HepG2 (cell line): ENCODE results near the gene GMPR. TPM values are rescaled to one million over a fixed set of nuclear protein-coding genes. Genes with fewer than 3 reads are reported as not detected.

ENCODE experiments used
- ATAC-seq: fragments of 200-7000 bp; cut with Tn5 transposase; 3 replicates; pipeline ENCODE4 v1.9.1; 2020; ENCODE audit warnings: mild to moderate bottlenecking, moderate library complexity
- BruUV-seq: library from RNA; stranded (reverse); fragments of 400-500 nt; replicated peaks from 2 replicates; lab custom pipeline; 2021; lab: Mats Ljungman, UMichigan
- CTCF ChIA-PET: fragments of 300-600 bp; formaldehyde crosslinking; extraction: SDS; loops from one replicate; lab custom pipeline; 2021; ENCODE audit warnings: low total read pairs, inconsistent platforms, low intra/inter-chr PET ratio; lab: Yijun Ruan, JAX
- POLR2A ChIA-PET: fragments of 350-600 bp; sonication (Branson Sonifier 250); formaldehyde crosslinking; loops from one replicate; lab custom pipeline; 2020; ENCODE audit warnings: antibody characterized with exemption, inconsistent platforms; lab: Yijun Ruan, JAX
- DNase-seq: peaks from one replicate; pipeline ENCODE4 v3.0.0-alpha.2; 2015; ENCODE audit warnings: low spot score
- FAIRE-seq: peaks from 3 replicates; lab custom pipeline; 2011; peaks lifted over from hg19 to GRCh38; lab: Jason Lieb, UNC
- H2AFZ ChIP-seq: one replicate; pipeline ENCODE4 v1.6.1; 2011; ENCODE audit warnings: low read length, inconsistent platforms
- H3K27ac ChIP-seq: fragments of 300-600 bp; 3 replicates; pipeline ENCODE4 v1.8.0; 2011; ENCODE audit warnings: mixed run types, mild to moderate bottlenecking, mixed read lengths, low read length, inconsistent platforms; ENCODE audit not compliant: insufficient read depth; ENCODE audit errors: extremely low read length
- H3K27me3 ChIP-seq, 2 experiments: fragments of 200-600 bp in 1 of 2; 2 replicates in 1 of 2; 3 replicates in 1 of 2; pipeline versions ENCODE4 v1.6.0 to v1.8.0; 2011; ENCODE audit warnings: low read length in 2 of 2, mild to moderate bottlenecking in 2 of 2, moderate library complexity in 2 of 2, inconsistent platforms in 1 of 2; ENCODE audit not compliant: insufficient read depth in 2 of 2, control insufficient read depth in 1 of 2
- H3K36me3 ChIP-seq, 2 experiments: fragments of 200-600 bp in 1 of 2; replicated peaks in 1 of 2; 2 replicates in 1 of 2; 3 replicates in 1 of 2; pipeline versions ENCODE4 v1.5.1 to v1.8.0; 2011; ENCODE audit warnings: low read length in 2 of 2, inconsistent platforms in 1 of 2; ENCODE audit not compliant: insufficient read depth in 2 of 2, control insufficient read depth in 1 of 2
- H3K4me1 ChIP-seq: 2 replicates; pipeline ENCODE4 v1.5.1; 2012; ENCODE audit warnings: low read length, inconsistent platforms; ENCODE audit not compliant: insufficient read depth
- H3K4me2 ChIP-seq: 2 replicates; pipeline ENCODE4 v1.6.0; 2011; ENCODE audit warnings: low read depth, low read length, inconsistent platforms
- H3K4me3 ChIP-seq, 3 experiments: fragments of 200-600 bp in 1 of 3; sonication (generic), shearing (Covaris generic) in 1 of 3; replicated peaks in 1 of 3; 2 replicates each; pipeline ENCODE4 v1.5.1; 2011 to 2016; ENCODE audit warnings: low read length in 3 of 3, inconsistent platforms in 2 of 3, low read depth in 2 of 3, mild to moderate bottlenecking in 2 of 3, control low read depth in 1 of 3, mixed read lengths in 1 of 3; ENCODE audit not compliant: insufficient read depth in 1 of 3
- H3K79me2 ChIP-seq: one replicate; pipeline ENCODE4 v1.6.1; 2011; ENCODE audit warnings: low read length, inconsistent platforms; ENCODE audit not compliant: insufficient read depth
- H3K9ac ChIP-seq: 2 replicates; pipeline ENCODE4 v1.6.0; 2011; ENCODE audit warnings: mild to moderate bottlenecking, low read depth, low read length, inconsistent platforms; ENCODE audit not compliant: insufficient read depth
- H3K9me3 ChIP-seq: 2 replicates; pipeline ENCODE4 v1.5.1; 2012; ENCODE audit warnings: mild to moderate bottlenecking, low read length
- H4K20me1 ChIP-seq: 2 replicates; pipeline ENCODE4 v1.6.0; 2011; ENCODE audit warnings: inconsistent platforms, mild to moderate bottlenecking, low read length, moderate library complexity; ENCODE audit not compliant: insufficient read depth
- E2F1 ChIP-seq: sonication (generic); formaldehyde crosslinking; IDR thresholded peaks from 2 replicates; pipeline ENCODE4 v1.5.0; 2020; ENCODE audit warnings: missing genetic modification reagents
- HNF4G ChIP-seq, 2 experiments: sonication (generic) in 1 of 2; formaldehyde crosslinking in 1 of 2; IDR thresholded peaks; 2 replicates each; pipeline versions ENCODE4 v1.4.0 to v1.6.1; 2011 to 2020; ENCODE audit warnings: borderline replicate concordance in 2 of 2, low read depth in 2 of 2, mild to moderate bottlenecking in 2 of 2, low read length in 1 of 2, missing genetic modification reagents in 1 of 2, moderate library complexity in 1 of 2
- JDP2 ChIP-seq: sonication (generic); formaldehyde crosslinking; IDR thresholded peaks from 2 replicates; pipeline ENCODE4 v1.8.1; 2022; ENCODE audit warnings: missing genetic modification reagents, borderline replicate concordance
- LRRFIP1 ChIP-seq: sonication (generic); formaldehyde crosslinking; conservative IDR thresholded peaks from 2 replicates; pipeline ENCODE4 v1.4.0; 2020; ENCODE audit warnings: missing genetic modification reagents
- MATR3 ChIP-seq: sonication (generic); formaldehyde crosslinking; IDR thresholded peaks from 2 replicates; pipeline ENCODE4 v1.4.0; 2020; ENCODE audit warnings: missing genetic modification reagents
- PAF1 ChIP-seq: IDR thresholded peaks from 2 replicates; pipeline ENCODE4 v1.6.1; 2016; ENCODE audit warnings: missing genetic modification reagents, missing compliant biosample characterization
- POLR2G ChIP-seq: fragments of 200-400 bp; formaldehyde crosslinking; IDR thresholded peaks from 2 replicates; pipeline ENCODE4 v1.6.1; 2018; ENCODE audit warnings: mild to moderate bottlenecking, low read depth, low read length, moderate library complexity
- STAG1 ChIP-seq: sonication (generic); formaldehyde crosslinking; IDR thresholded peaks from 2 replicates; pipeline ENCODE4 v1.4.0; 2020; ENCODE audit warnings: missing genetic modification reagents
- ZNF761 ChIP-seq: sonication (generic); formaldehyde crosslinking; conservative IDR thresholded peaks from 2 replicates; pipeline ENCODE4 v1.4.0; 2020; ENCODE audit warnings: mild to moderate bottlenecking, missing genetic modification reagents
- WGBS: methylation state at CpG from one replicate; pipeline ENCODE4 v1.1.6; 2017; ENCODE audit warnings: low lambda C conversion rate; 5-methylcytosine and 5-hydroxymethylcytosine counted together
- in situ Hi-C: cut with HindIII; loops from 2 replicates; pipeline ENCODE4 v1.10.0; 2017; ENCODE audit warnings: low pct_unique_long_range_greater_than_20kb; ENCODE audit not compliant: extremely low pct_ligation_motif_present
- intact Hi-C: fragments of 100-400 bp; cut with micrococcal nuclease; formaldehyde crosslinking; loops from one replicate; pipeline ENCODE4 v1.10.0; 2022; ENCODE audit not compliant: unreplicated experiment
- polyA plus RNA-seq, 8 experiments: library from polyadenylated mRNA; depleted of rRNA in 3 of 8; stranded (reverse) in 7 of 8; unstranded in 1 of 8; fragments of >200 nt; fragmentation: Illumina TruSeq in 4 of 8; extraction: Trizol in 4 of 8; gene quantifications; 2 replicates each; pipeline versions ENCODE4 v1.2.1 to v1.2.3, GENCODE V29; 2011 to 2016; ENCODE audit warnings: low read depth in 4 of 8, missing spikeins in 1 of 8, mixed read lengths in 1 of 8; ENCODE audit not compliant: insufficient read depth in 1 of 8
- total RNA-seq, 5 experiments: library from RNA; depleted of rRNA; stranded (reverse); fragments of >200 nt; fragmentation: Illumina TruSeq; extraction: Trizol; gene quantifications; 2 replicates each; pipeline ENCODE4 v1.2.3, GENCODE V29; 2016; ENCODE audit warnings: low read depth in 1 of 5

The GMPR gene
- total and polyA plus RNA-seq, 2 of the 13 experiments (the other 11 are each of a cell fraction or from before 2014, with no cell fraction given) = not detected

DNA sequence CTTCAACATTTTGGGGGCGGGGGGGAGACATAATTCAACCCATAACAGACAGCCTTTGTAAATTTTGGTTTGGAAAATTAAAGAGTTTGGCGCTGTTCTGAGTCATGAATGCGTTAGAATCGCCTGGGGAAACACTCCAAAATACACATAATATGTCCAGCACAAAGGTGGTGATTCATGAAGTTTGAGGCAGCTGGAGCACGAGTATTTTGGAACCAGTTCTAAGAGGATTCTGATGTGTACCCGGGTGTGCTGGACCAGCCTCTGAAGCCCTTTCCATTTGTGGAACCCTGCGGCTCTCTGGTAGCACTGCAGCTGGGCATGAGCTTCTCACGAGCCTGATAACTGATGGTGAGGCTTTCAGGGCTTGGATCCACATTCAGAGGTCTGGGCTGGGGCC, 4.7 kb downstream of the GMPR start:
- Histone ChIP-seq H3K4me3 (no peak overlapping the region), H3K9ac (no peak overlapping the region), H3K9me3 (no peaks in the 10 kb centered on the region), H2AFZ (no peak overlapping the region), H3K27ac (no peak overlapping the region), H3K4me2 (no peak overlapping the region), H3K36me3 (no peaks in the 10 kb centered on the region), H3K79me2 (no peaks in the 10 kb centered on the region), H3K4me1 (peaks cover 12% of the 10 kb centered on the region), H4K20me1 (no peaks in the 10 kb centered on the region; the same call in 1 of the 2 replicates), H3K27me3 (peaks cover 9 to 69% of the 10 kb centered on the region in 2 experiments)
- no peak for ATAC-seq
- 30% methylated on average over 8 of the region's 8 CpGs for WGBS
- TF ChIP-seq POLR2G = no peak
- no peak for TF ChIP-seq HNF4G (IDR thresholded peaks at IDR 0.05; ENCODE audit: borderline replicate concordance, low read depth, low read length)
- no peak for TF ChIP-seq HNF4G (CRISPR knock-in tag; IDR thresholded peaks at IDR 0.05; ENCODE audit: borderline replicate concordance, low read depth)
- TF ChIP-seq JDP2 (CRISPR knock-in tag) = no peak
- no peak for TF ChIP-seq STAG1
- intact Hi-C loops (no loop called here), in situ Hi-C loops (no loop called here)
- no TSS peak for BruUV-seq
- no peak for FAIRE-seq
- POLR2A ChIA-PET = no interaction called here
- CTCF ChIA-PET = no interaction called here
- no peak for DNase-seq

- CTCF ChIA-PET = no interaction called here
- DNase-seq = no peak
- TF ChIP-seq PAF1 (CRISPR knock-in tag) (no peak), LRRFIP1 (no peak), ZNF761 (CRISPR knock-in tag) (no peak), MATR3 (no peak), E2F1 (no peak)
- TF ChIP-seq, all 625 proteins: peak for 0
- Histone ChIP-seq H3K36me3 (no peaks in the 10 kb centered on the region), H3K4me2 (no peak overlapping the region), H3K27me3 (peaks cover 8 to 68% of the 10 kb centered on the region in 2 experiments), H3K9me3 (no peaks in the 10 kb centered on the region), H3K27ac (no peak overlapping the region), H3K4me1 (peaks cover 10% of the 10 kb centered on the region), H3K4me3 (no peak overlapping the region), H2AFZ (no peak overlapping the region), H3K9ac (no peak overlapping the region), H4K20me1 (no peaks in the 10 kb centered on the region; the same call in 1 of the 2 replicates), H3K79me2 (no peaks in the 10 kb centered on the region)
- ATAC-seq (no peak), FAIRE-seq (no peak)
- intact Hi-C loops = no loop called here
- BruUV-seq = no TSS peak
- POLR2A ChIA-PET = no interaction called here
- in situ Hi-C loops = no loop called here
- 17% methylated on average over 5 of the region's 5 CpGs for WGBS
Observed at GRCh38 chr6:16243664-16244063, 5.3 kb downstream of the GMPR start.
